GM19023 (cell line): ENCODE data around the gene PCDH8.
A peak's percentile ranks its signal among the peaks of the same experiment; 100 is the strongest.

Experiments used
- ATAC-seq: cut with Tn5 transposase; IDR thresholded peaks from one replicate; pipeline ENCODE4 v1.9.1; 2021; ENCODE audit warnings: mild to moderate bottlenecking, moderate library complexity; ENCODE audit not compliant: unreplicated experiment

Gene PCDH8

DNA sequence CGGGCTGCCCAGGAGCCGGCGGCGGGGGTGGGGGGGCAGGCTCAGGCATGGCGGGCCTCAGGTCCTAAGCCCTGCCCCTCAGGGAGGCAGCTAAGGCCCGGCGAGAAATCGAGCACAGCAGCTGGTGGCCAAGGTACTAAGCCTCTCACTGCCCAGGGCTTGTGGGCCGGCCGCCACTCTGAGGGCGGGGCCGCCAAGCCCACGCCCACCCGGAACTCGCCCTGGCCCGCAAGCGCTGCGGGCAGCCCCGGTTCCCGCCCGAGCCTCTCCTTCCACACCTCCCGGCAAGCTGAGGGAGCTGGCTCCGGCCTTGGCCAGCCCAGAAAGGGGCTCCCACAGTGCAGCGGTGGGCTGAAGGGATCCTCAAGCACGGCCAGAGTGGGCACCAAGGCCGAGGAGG is 33.1 kb downstream of the PCDH8 start:
- ATAC-seq: no peak

DNA sequence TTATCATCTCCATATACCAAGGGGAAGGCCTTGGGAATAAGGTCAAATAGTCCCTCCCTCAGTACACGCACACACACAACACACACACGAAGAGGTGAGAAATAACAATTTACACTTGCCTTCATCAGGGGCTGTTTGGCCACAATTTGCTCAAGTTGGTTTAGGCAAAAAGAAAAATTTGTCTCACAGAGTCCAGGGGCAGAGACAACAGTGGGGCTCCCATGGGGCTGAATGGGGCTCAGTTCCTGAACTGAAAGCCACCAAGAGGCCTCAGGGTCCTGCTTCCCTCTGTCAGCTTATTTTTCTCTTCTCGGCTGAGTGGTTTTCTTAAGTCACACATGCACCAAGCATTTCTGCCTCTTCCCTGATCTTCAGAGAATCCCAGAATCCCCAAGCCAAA is 35.5 kb downstream of the PCDH8 start:
- ATAC-seq: no peak

DNA sequence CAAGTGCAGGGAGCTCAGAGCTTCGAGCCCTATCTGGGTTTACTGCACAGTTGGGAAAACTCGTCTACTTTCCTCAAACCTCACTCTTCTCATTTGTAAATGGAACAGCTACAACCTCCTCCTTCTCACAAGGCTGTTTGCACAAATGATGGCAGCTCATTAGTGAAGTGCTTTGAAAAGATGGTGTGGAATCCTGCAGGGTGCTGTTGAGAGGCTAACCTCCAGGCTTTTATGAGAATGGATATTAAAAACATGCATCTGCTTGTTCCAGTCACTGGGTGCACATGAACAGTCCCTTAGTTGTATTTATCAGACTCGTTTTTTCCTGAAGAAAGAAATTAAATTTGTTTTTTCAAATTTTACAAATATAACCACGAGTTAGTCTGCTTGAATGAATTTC is 36.6 kb downstream of the PCDH8 start:
- no peak for ATAC-seq

DNA sequence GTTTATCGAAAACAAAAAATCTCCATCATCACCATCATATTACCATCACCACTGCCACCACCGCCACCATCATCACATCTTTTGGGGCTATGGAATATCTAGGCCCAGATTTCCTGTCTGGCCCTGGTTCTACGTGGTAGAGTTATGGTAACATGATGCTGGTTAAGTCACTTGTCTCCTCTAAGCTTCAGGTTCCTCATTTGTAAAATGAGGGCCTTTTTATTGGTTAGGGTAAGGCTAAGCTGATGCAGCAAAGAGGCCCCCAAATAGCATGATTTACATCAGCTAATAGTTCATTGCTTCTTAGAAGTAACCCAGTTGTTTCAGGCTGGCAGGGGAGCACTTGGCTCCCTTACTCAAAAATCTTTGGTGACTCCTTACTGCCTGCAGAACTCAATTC is 37.9 kb downstream of the PCDH8 start:
- no peak for ATAC-seq

DNA sequence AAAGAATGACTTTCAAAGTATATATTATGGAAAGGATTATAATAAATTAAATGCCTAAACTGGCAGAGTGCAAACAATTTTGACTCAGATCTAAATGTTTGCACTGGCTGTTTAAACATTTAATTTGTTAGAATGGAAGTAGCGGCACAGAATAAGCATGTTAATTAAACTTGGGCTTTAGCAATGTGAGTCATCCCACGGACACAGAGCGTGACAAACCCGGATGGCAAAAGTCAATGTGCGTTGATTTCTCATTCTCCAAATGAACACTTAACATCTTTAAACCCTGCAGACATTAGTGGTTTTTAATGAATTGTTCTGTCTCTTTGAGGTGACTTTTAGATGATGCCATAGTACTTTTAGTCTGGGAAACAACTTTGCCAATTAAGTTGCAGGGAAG is 38.4 kb downstream of the PCDH8 start:
- no peak for ATAC-seq

DNA sequence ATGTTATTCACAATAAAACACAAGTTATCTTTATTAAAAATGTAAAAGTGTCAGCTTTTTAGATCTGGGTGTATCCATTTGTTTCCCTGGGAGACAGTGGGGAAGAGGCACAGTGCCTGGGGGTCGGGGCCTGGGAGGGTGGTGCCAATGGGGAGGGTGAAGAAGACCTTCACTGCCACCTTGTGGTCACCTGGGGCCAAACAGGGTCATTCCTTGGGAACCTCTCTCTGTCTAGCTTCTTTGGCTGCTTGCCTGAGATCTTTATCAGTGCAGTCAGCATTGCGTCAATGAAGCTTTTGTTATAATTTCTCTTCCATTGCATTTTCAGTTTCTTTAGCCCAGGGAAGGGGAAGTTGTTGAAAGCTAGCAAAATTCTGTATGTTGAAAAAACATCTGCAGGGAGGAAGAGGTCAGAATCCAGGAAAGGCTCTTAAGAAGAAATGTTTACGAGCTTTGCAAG is 39.1 kb downstream of the PCDH8 start:
- peak; percentile 83 for ATAC-seq

DNA sequence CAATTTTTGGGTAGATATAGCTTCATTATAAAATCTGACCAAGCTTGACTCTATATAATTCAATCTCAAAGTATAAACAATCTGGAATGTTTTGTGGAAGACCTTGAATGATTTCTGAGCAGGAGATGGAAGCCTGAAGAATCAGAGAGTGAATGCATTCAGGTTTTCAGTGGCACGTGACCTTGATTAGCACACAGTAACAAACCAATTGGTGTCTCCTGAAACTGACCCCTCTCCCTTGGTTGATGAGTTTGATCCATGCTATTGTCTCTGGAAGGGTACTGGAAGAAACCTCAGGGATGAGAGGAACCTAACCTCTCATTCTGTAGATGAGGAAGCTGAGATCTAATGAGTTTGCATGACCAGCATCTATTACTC is 39.6 kb downstream of the PCDH8 start:
- ATAC-seq: no peak

DNA sequence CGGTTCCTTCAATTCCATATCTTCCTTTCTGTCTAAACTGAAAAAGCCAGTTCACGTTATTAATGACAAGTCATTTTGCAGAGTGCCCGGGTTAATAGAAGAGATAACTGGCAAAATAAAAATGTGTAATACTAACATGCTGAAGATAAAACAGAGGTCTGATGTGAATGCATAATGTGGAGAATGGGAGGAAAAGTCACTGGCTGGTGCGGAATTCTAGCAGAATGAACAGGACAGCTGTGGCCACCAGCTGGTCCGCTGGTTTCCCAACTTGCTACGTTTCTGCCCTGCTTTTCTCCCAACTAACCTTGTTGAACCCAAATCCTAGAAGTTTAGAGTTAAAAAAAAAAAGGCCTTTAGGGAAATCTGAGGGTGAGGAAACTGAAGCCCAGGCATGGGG is 42.4 kb downstream of the PCDH8 start:
- ATAC-seq: no peak

DNA sequence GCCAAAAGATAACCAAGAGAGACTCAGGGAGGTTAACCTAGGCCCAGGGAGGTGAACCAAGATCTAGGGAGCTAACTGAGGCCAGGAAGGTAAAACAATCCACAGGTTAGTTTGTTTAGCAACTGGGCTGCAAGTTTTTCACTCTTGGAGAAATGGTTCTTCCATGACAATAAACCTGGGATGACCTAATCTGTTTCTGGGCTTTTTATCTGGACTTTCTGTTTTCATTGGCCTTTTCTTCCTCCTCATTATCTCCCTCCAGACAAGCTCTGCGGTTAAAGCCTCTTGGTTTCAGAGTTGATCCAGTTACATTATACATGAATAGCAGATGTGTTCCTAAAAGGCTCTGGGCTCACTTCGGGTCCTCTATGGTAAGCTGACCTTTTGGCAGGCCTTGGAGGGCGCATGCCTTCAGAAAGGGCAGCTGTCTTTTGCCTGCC is 44.2 kb downstream of the PCDH8 start:
- no peak for ATAC-seq

DNA sequence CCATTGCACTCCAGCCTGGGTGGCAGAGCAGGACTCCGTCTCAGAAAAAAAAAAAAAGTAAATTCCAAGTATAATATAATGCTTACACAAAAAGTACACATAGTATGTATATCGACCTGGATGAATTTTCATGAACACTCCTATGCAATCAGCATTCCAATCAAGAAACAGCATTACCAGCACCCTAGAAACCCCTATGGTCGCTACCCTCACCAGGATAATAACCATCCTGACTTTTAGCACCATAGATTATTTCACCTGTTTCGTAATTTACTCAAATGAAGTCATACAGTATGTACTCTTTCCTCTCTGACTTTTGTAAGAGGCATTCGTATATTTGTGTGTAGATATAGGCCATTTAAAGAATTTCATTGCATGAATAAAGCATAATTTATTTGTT is 47.6 kb downstream of the PCDH8 start:
- no peak for ATAC-seq

DNA sequence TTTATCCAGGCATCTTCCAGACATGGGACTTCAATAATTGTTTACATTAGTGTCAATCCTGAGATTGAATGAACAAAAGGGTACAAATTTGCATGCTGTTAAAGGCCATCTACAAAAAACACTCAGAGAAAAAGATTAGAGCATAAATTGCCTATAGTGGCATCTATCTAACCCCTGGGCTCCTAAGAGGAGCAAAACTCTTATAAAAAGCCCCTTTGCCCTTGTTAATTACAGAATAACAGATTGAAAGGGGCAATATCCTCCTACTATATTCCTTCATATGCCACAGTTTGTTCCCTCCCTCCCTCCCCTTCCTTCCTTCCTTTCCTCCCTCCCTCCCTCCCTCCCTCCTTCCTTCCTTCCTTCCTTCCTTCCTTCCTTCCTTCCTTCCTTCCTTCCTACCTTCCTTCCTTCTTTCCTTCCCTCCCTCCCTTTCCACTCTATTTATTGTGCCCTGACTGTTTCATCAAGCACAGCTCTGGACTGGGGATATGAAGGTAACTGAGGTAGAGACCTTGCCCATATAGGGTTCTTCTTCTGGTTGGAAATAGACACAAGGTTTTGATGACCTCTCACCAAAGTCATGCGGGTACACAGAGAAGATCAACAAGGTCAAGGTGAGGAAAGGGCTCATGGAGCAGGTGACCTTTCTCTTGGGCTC is 49.5 kb downstream of the PCDH8 start:
- no peak for ATAC-seq

DNA sequence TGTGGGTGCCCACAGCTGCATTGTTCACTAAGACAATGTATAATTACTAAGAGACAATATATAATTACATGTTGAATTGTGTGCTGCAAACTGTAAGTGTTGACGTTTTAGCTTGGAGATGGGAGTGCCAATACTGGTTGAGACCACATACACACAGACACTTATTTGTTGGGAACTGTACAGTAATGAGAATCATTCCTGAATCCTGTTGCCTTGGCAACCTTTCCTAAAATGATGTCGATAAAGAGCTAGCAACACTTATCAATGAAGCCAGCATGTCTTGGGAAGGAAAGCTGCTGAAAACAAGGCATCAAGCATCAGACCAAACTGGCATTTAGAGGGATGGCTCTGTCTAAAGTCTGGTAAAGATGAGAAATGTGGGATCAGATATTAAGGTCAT is 51.3 kb downstream of the PCDH8 start:
- ATAC-seq: no peak

DNA sequence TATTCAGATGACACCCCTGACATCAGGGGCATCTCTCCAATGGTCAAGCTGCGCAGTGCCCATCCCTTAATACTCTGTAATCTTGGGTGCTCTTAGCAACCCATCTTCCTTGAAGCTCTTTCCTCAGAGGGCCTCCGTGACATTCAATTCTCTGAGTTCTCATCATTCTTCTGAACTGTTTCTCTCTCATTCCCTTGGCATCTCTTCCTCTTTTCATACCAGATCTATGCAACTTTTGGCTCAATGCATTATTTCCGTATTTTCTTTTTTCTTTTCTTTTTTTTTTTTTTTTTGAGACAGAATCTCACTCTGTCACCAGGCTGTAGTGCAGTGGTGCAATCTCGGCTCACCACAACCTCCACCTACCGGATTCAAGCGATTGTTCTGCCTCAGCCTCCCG is 53.9 kb downstream of the PCDH8 start:
- ATAC-seq: no peak

DNA sequence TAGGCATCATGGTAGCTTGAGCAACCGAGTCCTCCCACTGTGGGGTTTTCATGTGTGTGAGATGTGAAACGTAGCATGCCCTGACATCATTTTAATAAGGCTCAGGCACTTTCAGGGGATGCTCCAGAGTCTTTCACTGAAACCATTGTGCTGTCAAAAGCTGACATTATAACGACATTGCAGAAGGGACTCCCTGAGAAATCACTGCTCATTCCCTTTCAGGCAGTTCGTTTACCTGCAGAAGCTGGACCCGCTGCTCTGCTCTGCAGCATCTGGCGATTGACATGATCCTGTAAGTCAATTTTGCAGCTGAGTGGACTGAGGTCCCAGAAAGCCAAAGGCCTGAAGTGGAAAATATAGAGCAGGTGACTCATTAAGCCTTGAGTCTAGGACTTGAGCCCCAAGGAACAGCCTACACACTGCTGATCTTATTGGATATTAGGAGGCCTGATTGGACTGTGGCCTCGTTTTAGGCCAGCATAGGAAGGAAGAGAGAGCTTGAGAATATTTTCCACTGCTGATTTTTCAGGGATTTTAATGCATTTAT is 54.9 kb downstream of the PCDH8 start:
- no peak for ATAC-seq
